ENCODE results near the gene ABCF3.

ABCF3 gene

GRCh38 chr3:184228376-184229137 lies 42.6 kb downstream of the ABCF3 start:
- no peak for TF ChIP-seq CTCF (IDR thresholded peaks at IDR 0.05; ENCODE audit: low read depth, low read length)
- no peak overlapping the region for H3K4me3 ChIP-seq (replicated peaks in 1 of 2; ENCODE audit: low read depth in 2 of 2, low read length in 2 of 2)
- DNase-seq (ENCODE audit: low read depth in 2 of 2) = no peak

GRCh38 chr3:184229394-184230080 lies 43.5 kb downstream of the ABCF3 start, which contains the start of gene VWA5B2:
TSS of gene VWA5B2 (plus strand) at chr3:184229585. CDS start at chr3:184230529, 944 bp downstream.
- TF ChIP-seq CTCF (IDR thresholded peaks at IDR 0.05; ENCODE audit: low read depth, low read length) = no peak
- DNase-seq (ENCODE audit: low read depth in 2 of 2) = peak in 1 of 2 donors; percentile 42
- peak within 1 kb of the TSS; percentile 21 to 30 for H3K4me3 ChIP-seq (replicated peaks in 1 of 2; ENCODE audit: low read depth in 2 of 2, low read length in 2 of 2)

GRCh38 chr3:184230081-184230602 lies 44.1 kb downstream of the ABCF3 start:
- no peak for TF ChIP-seq CTCF (IDR thresholded peaks at IDR 0.05; ENCODE audit: low read depth, low read length)
- no peak overlapping the region for H3K4me3 ChIP-seq (replicated peaks in 1 of 2; ENCODE audit: low read depth in 2 of 2, low read length in 2 of 2)
- no peak for DNase-seq (ENCODE audit: low read depth in 2 of 2)

- DNase-seq (ENCODE audit: low read depth in 2 of 2) = no peak
- no peak for TF ChIP-seq CTCF (IDR thresholded peaks at IDR 0.05; ENCODE audit: low read depth, low read length)
- H3K4me3 ChIP-seq (replicated peaks in 1 of 2; ENCODE audit: low read depth in 2 of 2, low read length in 2 of 2) = no peak overlapping the region
These were observed 44.9 kb downstream of the ABCF3 start for GRCh38 chr3:184230603-184231528.

- DNase-seq (ENCODE audit: low read depth in 2 of 2) = no peak
- no peak overlapping the region for H3K4me3 ChIP-seq (replicated peaks in 1 of 2; ENCODE audit: low read depth in 2 of 2, low read length in 2 of 2)
These were observed 45.7 kb downstream of the ABCF3 start for GRCh38 chr3:184231671-184232070.

More at GRCh38 chr3:184231671-184232070, 45.7 kb downstream of the ABCF3 start:
- TF ChIP-seq CTCF (IDR thresholded peaks at IDR 0.05; ENCODE audit: low read depth, low read length) = no peak

Data from cardiac fibroblast (primary cell).